GM23338 (cell line): Measurements from ENCODE around the gene PLPP7. TPM values are rescaled to one million over a fixed set of nuclear protein-coding genes. Genes with fewer than 3 reads are reported as not detected.

Experiments used
- ATAC-seq: fragments of 200-7000 bp; cut with Tn5 transposase; 3 replicates; pipeline ENCODE4 v1.9.1; 2020
- DNase-seq: peaks from one replicate; pipeline ENCODE4 v3.0.0-alpha.2; 2015; ENCODE audit warnings: low spot score
- H2AFZ ChIP-seq: fragments of 200-600 bp; sonication (generic); 2 replicates; pipeline ENCODE4 v1.8.0; 2016; ENCODE audit warnings: antibody characterized with exemption, mild to moderate bottlenecking, moderate library complexity
- H3F3A ChIP-seq: fragments of 200-600 bp; sonication (generic); replicated peaks from 2 replicates; pipeline ENCODE4 v1.8.0; 2017; ENCODE audit warnings: antibody characterized with exemption, mixed run types, low read depth
- H3K27ac ChIP-seq: fragments of 200-600 bp; sonication (generic); 2 replicates; pipeline ENCODE4 v1.6.1; 2016; ENCODE audit warnings: low read depth
- H3K27me3 ChIP-seq: fragments of 200-600 bp; sonication (generic); 2 replicates; pipeline ENCODE4 v1.8.0; 2016; ENCODE audit warnings: mild to moderate bottlenecking, mixed run types, moderate library complexity; ENCODE audit not compliant: insufficient read depth
- H3K36me3 ChIP-seq: fragments of 200-600 bp; sonication (generic); 2 replicates; pipeline ENCODE4 v1.8.0; 2016; ENCODE audit warnings: mild to moderate bottlenecking; ENCODE audit not compliant: insufficient read depth
- H3K4me1 ChIP-seq: fragments of 200-600 bp; sonication (generic); 2 replicates; pipeline ENCODE4 v1.8.0; 2016; ENCODE audit warnings: mild to moderate bottlenecking, moderate library complexity; ENCODE audit not compliant: insufficient read depth
- H3K4me2 ChIP-seq: fragments of 200-600 bp; sonication (generic); 2 replicates; pipeline ENCODE4 v1.7.1; 2017; ENCODE audit warnings: mixed run types
- H3K4me3 ChIP-seq: fragments of 200-600 bp; sonication (generic); 2 replicates; pipeline ENCODE4 v1.6.1; 2016; ENCODE audit warnings: mixed run types
- H3K79me2 ChIP-seq: fragments of 200-600 bp; sonication (generic); replicated peaks from 2 replicates; pipeline ENCODE4 v1.8.0; 2017; ENCODE audit warnings: mild to moderate bottlenecking; ENCODE audit not compliant: insufficient read depth
- H3K9me2 ChIP-seq: fragments of 200-600 bp; sonication (generic); 2 replicates; pipeline ENCODE4 v1.8.0; 2017; ENCODE audit not compliant: insufficient read depth
- H4K20me1 ChIP-seq: fragments of 200-600 bp; sonication (generic); replicated peaks from 2 replicates; pipeline ENCODE4 v1.8.0; 2017; ENCODE audit warnings: mild to moderate bottlenecking; ENCODE audit not compliant: insufficient read depth
- H3K27ac Mint-ChIP-seq: 2 replicates; pipeline ENCODE4 v1.8.0; 2020; ENCODE audit warnings: inconsistent platforms, mild to moderate bottlenecking, moderate library complexity, mixed read lengths
- H3K27me3 Mint-ChIP-seq: 3 replicates; pipeline ENCODE4 v1.8.0; 2022; ENCODE audit warnings: low read depth, mild to moderate bottlenecking, moderate library complexity, mixed read lengths, inconsistent platforms; ENCODE audit not compliant: insufficient read depth, poor library complexity
- H3K36me3 Mint-ChIP-seq: 3 replicates; pipeline ENCODE4 v1.8.0; 2021; ENCODE audit warnings: low read depth, mild to moderate bottlenecking, inconsistent platforms, moderate library complexity, mixed read lengths
- H3K4me1 Mint-ChIP-seq: 3 replicates; pipeline ENCODE4 v1.8.0; 2020; ENCODE audit warnings: mild to moderate bottlenecking, inconsistent platforms, mixed read lengths
- H3K4me3 Mint-ChIP-seq: 3 replicates; pipeline ENCODE4 v1.8.0; 2021; ENCODE audit warnings: moderate library complexity, mild to moderate bottlenecking, inconsistent platforms, mixed read lengths
- H3K9me3 Mint-ChIP-seq: 3 replicates; pipeline ENCODE4 v1.8.0; 2020; ENCODE audit warnings: moderate library complexity, mild to moderate bottlenecking, inconsistent platforms, mixed read lengths
- CREB1 ChIP-seq: fragments of 250-450 bp; sonication (Bioruptor Pico); IDR thresholded peaks from 2 replicates; pipeline ENCODE4 v1.5.0; 2020; ENCODE audit warnings: low read depth, mild to moderate bottlenecking, moderate library complexity
- CTCF ChIP-seq, 2 experiments: fragments of 200-600 bp in 1 of 2; sonication (generic) in 1 of 2; conservative IDR thresholded peaks; 2 replicates each; pipeline versions ENCODE4 v1.5.1 to v1.6.1; 2016 to 2017; ENCODE audit warnings: antibody characterized with exemption in 2 of 2, low read depth in 2 of 2, mild to moderate bottlenecking in 2 of 2, moderate library complexity in 1 of 2
- ETS1 ChIP-seq: IDR thresholded peaks from 2 replicates; pipeline ENCODE4 v1.6.1; 2016; ENCODE audit warnings: antibody characterized with exemption
- EZH2 ChIP-seq: fragments of 200-600 bp; sonication (generic); IDR thresholded peaks from one replicate; pipeline ENCODE4 v1.8.0; 2017; ENCODE audit warnings: antibody characterized with exemption, mild to moderate bottlenecking, low read depth; ENCODE audit not compliant: unreplicated experiment
- EZH2phosphoT487 ChIP-seq: fragments of 200-600 bp; sonication (generic); IDR thresholded peaks from one replicate; pipeline ENCODE4 v1.8.1; 2018; ENCODE audit warnings: antibody characterized with exemption; ENCODE audit not compliant: unreplicated experiment
- JUNB ChIP-seq: IDR thresholded peaks from one replicate; pipeline ENCODE4 v1.6.1; 2016; ENCODE audit warnings: antibody characterized with exemption; ENCODE audit not compliant: unreplicated experiment
- NANOG ChIP-seq: IDR thresholded peaks from 2 replicates; pipeline ENCODE4 v1.6.1; 2016; ENCODE audit warnings: antibody characterized with exemption, borderline replicate concordance
- POLR2AphosphoS5 ChIP-seq: IDR thresholded peaks from 2 replicates; pipeline ENCODE4 v1.6.1; 2016; ENCODE audit warnings: antibody characterized with exemption, low read depth
- REST ChIP-seq: IDR thresholded peaks from one replicate; pipeline ENCODE4 v1.6.1; 2018; ENCODE audit warnings: antibody characterized with exemption; ENCODE audit not compliant: unreplicated experiment
- ZNF114 ChIP-seq: fragments of 250-450 bp; sonication (Bioruptor Pico); IDR thresholded peaks from 2 replicates; pipeline ENCODE4 v1.5.0; 2020; ENCODE audit warnings: mild to moderate bottlenecking, moderate library complexity
- ZNF331 ChIP-seq: fragments of 250-450 bp; sonication (Bioruptor Pico); IDR thresholded peaks from 2 replicates; pipeline ENCODE4 v1.5.0; 2020; ENCODE audit warnings: low read depth, mild to moderate bottlenecking, moderate library complexity
- ZNF462 ChIP-seq: fragments of 250-450 bp; sonication (Bioruptor Pico); IDR thresholded peaks from 2 replicates; pipeline ENCODE4 v1.5.0; 2020; ENCODE audit warnings: mild to moderate bottlenecking, moderate library complexity
- polyA plus RNA-seq: library from polyadenylated mRNA; unstranded; fragments of >200 nt; fragmentation: Nextera tagmentation; extraction: Ambion mirVana; gene quantifications from 2 replicates; pipeline ENCODE4 v1.2.1, GENCODE V29; 2016
- total RNA-seq: library from RNA; depleted of rRNA; stranded (reverse); fragments of >200 nt; shearing (Covaris generic); gene quantifications from 2 replicates; pipeline ENCODE4 v1.2.3, GENCODE V29; 2014

PLPP7 gene
- total and polyA plus RNA-seq, 2 experiments from 2014 or later = 1.6 to 2.4 TPM

- TF ChIP-seq CTCF (conservative IDR thresholded peaks at IDR 0.05; ENCODE audit: low read depth in 2 of 2) (no peak), POLR2AphosphoS5 (no peak), REST (no peak), ZNF331 (CRISPR knock-in tag) (no peak), ETS1 (no peak), EZH2 (no peak), NANOG (no peak), EZH2phosphoT487 (no peak), CREB1 (CRISPR knock-in tag) (no peak), ZNF462 (CRISPR knock-in tag) (no peak), ZNF114 (CRISPR knock-in tag) (no peak), JUNB (no peak)
- H3K4me2 ChIP-seq = no peak overlapping the region
Measured at GRCh38 chr9:131290767-131291370, 1.3 kb downstream of the PLPP7 start.

More at GRCh38 chr9:131290767-131291370, 1.3 kb downstream of the PLPP7 start:
- Histone ChIP-seq H3F3A (0 out of 2 replicates have a peak, but pooled peaks cover 4% of the 10 kb centered on the region), H3K4me3 (no peak overlapping the region), H2AFZ (no peak overlapping the region; the same call in 1 of the 2 replicates), H3K27ac (no peak overlapping the region), H3K4me1 (no peaks in the 10 kb centered on the region; the same call in 1 of the 2 replicates), H3K9me2 (no peaks in the 10 kb centered on the region), H4K20me1 (no peaks in the 10 kb centered on the region), H3K27me3 (no peaks in the 10 kb centered on the region), H3K79me2 (no peaks in the 10 kb centered on the region), H3K36me3 (no peaks in the 10 kb centered on the region)
- ATAC-seq = no peak
- no peaks in the 10 kb centered on the region for H3K9me3 Mint-ChIP-seq
- no peak overlapping the region for H3K27ac Mint-ChIP-seq
- no peak overlapping the region for H3K4me3 Mint-ChIP-seq
- H3K4me1 Mint-ChIP-seq = peaks cover 16% of the 10 kb centered on the region
- no peak for DNase-seq
- no peaks in the 10 kb centered on the region for H3K36me3 Mint-ChIP-seq
- H3K27me3 Mint-ChIP-seq = peaks cover 13% of the 10 kb centered on the region
